RWPE2 (cell line): ENCODE measurements around the gene KBTBD13.
"Not testable (repeated sequence)": the region's sequence is repeated elsewhere in the genome, so short reads cannot be mapped to it uniquely, and the experiment has no call there.

Experiments used
- ATAC-seq: fragments of 200-7000 bp; cut with Tn5 transposase; 3 replicates; pipeline ENCODE4 v1.9.1; 2021; ENCODE audit warnings: low read depth
- DNase-seq: peaks from one replicate; pipeline ENCODE4 v3.0.0-alpha.2; 2020; ENCODE audit warnings: low spot score
- H3K27ac ChIP-seq: fragments of 450-650 bp; 2 replicates; pipeline ENCODE4 v1.5.1; 2017; ENCODE audit warnings: mild to moderate bottlenecking; ENCODE audit not compliant: poor library complexity, severe bottlenecking
- H3K27me3 ChIP-seq: fragments of 250-450 bp; sonication (Bioruptor Pico); 2 replicates; pipeline ENCODE4 v1.5.1; 2021; ENCODE audit warnings: mild to moderate bottlenecking, moderate library complexity; ENCODE audit not compliant: insufficient read depth, poor library complexity, severe bottlenecking
- H3K36me3 ChIP-seq: fragments of 250-450 bp; sonication (Bioruptor Pico); 2 replicates; pipeline ENCODE4 v1.5.1; 2020; ENCODE audit warnings: low read depth, mild to moderate bottlenecking, moderate library complexity
- H3K4me1 ChIP-seq: fragments of 250-450 bp; sonication (Bioruptor Pico); 2 replicates; pipeline ENCODE4 v1.5.1; 2021; ENCODE audit warnings: mild to moderate bottlenecking, moderate library complexity; ENCODE audit not compliant: insufficient read depth, poor library complexity, severe bottlenecking
- H3K4me3 ChIP-seq: fragments of 250-450 bp; sonication (Bioruptor Pico); 2 replicates; pipeline ENCODE4 v1.5.1; 2021; ENCODE audit warnings: mild to moderate bottlenecking, moderate library complexity; ENCODE audit not compliant: severe bottlenecking
- H3K9me3 ChIP-seq: fragments of 250-450 bp; sonication (Bioruptor Pico); 2 replicates; pipeline ENCODE4 v1.5.1; 2021; ENCODE audit warnings: mild to moderate bottlenecking, moderate library complexity; ENCODE audit not compliant: severe bottlenecking
- TF ChIP-seq, protein P1 (sequence below): fragments of 450-650 bp; IDR thresholded peaks from one replicate; pipeline ENCODE4 v1.5.1; 2017; ENCODE audit warnings: mild to moderate bottlenecking, moderate library complexity; ENCODE audit not compliant: poor library complexity, severe bottlenecking

The KBTBD13 gene

DNA sequence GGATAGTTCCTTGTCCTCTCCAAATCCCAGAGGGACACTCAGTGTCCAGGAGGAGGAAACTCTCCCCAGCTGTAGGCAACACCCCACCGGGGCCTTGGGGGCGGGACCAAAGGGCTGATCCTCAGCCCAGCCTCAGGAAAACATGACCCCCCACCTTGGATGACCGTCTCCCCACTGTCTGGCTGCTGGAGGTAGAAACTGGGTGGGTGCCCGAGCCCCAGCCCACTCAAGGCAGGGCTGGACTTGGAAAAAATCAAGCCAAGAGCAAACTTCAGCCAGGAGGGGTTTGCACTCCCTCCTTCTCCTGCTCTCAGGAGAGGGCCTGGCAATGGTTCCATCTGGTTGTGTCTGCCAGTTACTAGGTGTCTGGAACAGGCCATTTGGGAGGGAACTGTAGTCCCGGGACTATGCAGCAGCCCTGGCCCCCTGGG, 5.2 kb upstream of the KBTBD13 start:
- H3K4me1 ChIP-seq: no peaks in the 10 kb centered on the region
- DNase-seq: peak; percentile 55
- H3K4me3 ChIP-seq: no peak overlapping the region
- peaks cover 21% of the 10 kb centered on the region for H3K27me3 ChIP-seq
- TF ChIP-seq, protein P1, sequence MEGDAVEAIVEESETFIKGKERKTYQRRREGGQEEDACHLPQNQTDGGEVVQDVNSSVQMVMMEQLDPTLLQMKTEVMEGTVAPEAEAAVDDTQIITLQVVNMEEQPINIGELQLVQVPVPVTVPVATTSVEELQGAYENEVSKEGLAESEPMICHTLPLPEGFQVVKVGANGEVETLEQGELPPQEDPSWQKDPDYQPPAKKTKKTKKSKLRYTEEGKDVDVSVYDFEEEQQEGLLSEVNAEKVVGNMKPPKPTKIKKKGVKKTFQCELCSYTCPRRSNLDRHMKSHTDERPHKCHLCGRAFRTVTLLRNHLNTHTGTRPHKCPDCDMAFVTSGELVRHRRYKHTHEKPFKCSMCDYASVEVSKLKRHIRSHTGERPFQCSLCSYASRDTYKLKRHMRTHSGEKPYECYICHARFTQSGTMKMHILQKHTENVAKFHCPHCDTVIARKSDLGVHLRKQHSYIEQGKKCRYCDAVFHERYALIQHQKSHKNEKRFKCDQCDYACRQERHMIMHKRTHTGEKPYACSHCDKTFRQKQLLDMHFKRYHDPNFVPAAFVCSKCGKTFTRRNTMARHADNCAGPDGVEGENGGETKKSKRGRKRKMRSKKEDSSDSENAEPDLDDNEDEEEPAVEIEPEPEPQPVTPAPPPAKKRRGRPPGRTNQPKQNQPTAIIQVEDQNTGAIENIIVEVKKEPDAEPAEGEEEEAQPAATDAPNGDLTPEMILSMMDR: no peak
- H3K9me3 ChIP-seq: no peaks in the 10 kb centered on the region
- H3K36me3 ChIP-seq: no peaks in the 10 kb centered on the region
- H3K27ac ChIP-seq: no peak overlapping the region
- ATAC-seq: no peak

DNA sequence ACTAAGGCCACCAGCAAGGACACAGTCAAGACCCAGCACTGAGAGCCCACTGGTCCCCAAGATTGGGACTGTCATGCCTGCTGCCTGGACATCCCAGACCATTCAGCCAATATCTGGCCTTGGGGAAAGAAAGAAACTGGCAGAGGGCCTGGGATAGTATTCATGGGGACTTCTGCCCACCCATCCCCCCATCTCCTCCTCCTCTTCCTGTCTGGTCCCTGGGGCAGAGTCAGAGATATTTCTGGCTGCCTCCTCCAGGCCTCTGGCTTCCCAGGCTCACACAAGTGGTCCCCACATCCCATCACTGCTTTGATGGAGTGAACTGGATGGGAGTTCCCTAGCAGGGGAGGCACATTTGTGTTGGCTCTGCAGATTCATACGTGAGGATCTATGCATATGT, 4.5 kb upstream of the KBTBD13 start:
- DNase-seq: no peak
- no peak overlapping the region for H3K27ac ChIP-seq
- peaks cover 21% of the 10 kb centered on the region for H3K27me3 ChIP-seq
- H3K36me3 ChIP-seq: no peaks in the 10 kb centered on the region
- no peak overlapping the region for H3K4me3 ChIP-seq
- H3K4me1 ChIP-seq: no peaks in the 10 kb centered on the region
- TF ChIP-seq, protein P1: no peak
- no peaks in the 10 kb centered on the region for H3K9me3 ChIP-seq
- ATAC-seq: no peak

DNA sequence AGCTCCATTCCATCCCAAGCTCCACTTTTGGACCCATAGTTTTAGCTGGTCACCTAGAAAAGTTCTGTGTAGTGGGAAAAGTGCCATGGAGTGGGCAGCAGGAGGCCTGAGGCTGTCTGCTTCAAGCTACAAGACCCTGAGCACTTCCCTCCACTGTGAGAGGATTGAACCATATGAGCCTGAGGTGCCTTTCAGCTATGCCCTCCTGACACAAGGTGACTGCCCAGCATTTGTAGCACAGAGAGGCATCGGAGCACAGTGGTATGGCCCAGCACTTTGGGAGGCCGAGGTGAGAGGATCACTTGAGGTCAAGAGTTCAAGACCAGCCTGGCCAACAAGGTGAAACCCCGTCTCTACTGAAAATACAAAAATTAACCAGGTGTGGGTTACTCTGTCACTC, 3.9 kb upstream of the KBTBD13 start:
- no peak overlapping the region for H3K27ac ChIP-seq
- TF ChIP-seq, protein P1: no peak
- no peaks in the 10 kb centered on the region for H3K9me3 ChIP-seq
- H3K27me3 ChIP-seq: peaks cover 21% of the 10 kb centered on the region
- no peaks in the 10 kb centered on the region for H3K36me3 ChIP-seq
- no peak for ATAC-seq
- no peak for DNase-seq
- no peak overlapping the region for H3K4me3 ChIP-seq
- H3K4me1 ChIP-seq: no peaks in the 10 kb centered on the region

DNA sequence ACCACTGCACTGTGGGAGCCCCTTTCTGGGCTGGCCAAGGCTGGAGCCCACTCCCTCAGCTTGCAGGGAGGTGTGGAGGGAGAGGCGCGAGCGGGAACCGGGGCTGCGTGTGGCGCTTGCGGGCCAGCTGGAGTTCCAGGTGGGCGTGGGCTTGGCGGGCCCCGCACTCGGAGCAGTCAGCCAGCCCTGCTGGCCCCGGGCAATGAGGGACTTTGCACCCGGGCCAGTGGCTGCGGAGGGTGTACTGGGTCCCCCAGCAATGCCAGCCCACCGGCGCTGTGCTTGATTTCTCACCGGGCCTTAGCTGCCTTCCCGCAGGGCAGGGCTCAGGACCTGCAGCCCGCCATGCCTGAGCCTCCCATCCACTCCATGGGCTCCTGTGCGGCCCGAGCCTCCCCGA, 1.6 kb upstream of the KBTBD13 start:
- H3K27ac ChIP-seq, H3K36me3 ChIP-seq, ATAC-seq, H3K9me3 ChIP-seq, DNase-seq, H3K4me3 ChIP-seq, H3K4me1 ChIP-seq: not testable (repeated sequence)
- H3K27me3 ChIP-seq: peaks cover 15% of the 10 kb centered on the region

DNA sequence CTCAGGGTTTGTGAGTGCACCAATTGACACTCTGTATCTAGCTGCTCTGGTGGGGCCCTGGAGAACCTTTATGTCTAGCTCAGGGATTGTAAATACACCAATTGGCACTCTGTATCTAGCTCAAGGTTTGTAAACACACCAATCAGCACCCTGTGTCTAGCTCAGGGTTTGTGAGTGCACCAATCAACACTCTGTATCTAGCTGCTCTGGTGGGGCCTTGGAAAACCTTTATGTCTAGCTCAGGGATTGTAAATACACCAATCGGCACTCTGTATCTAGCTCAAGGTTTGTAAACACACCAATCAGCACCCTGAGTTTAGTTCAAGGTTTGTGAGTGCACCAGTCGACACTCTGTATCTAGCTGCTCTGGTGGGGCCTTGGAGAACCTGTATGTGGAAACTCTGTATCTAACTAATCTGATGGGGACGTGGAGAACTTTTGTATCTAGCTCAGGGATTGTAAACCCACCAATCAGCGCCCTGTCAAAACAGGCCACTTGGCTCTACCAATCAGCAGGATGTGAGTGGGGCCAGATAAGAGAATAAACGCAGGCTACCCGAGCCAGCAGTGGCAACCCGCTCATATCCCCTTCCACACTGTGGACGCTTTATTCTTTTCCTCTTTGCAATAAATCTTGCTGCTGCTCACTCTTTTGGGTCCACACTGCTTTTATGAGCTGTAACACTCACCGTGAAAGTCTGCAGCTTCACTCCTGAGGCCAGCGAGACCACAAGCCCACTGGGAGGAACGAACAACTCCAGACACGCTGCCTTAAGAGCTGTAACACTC, 745 bp upstream of the KBTBD13 start:
- not testable (repeated sequence) for H3K9me3 ChIP-seq, H3K36me3 ChIP-seq, DNase-seq, H3K4me1 ChIP-seq, H3K4me3 ChIP-seq, H3K27ac ChIP-seq, ATAC-seq
- peaks cover 15% of the 10 kb centered on the region for H3K27me3 ChIP-seq
